HUES48 (cell line): ENCODE results near the gene GNB1L.

Experiments
- H3K27ac ChIP-seq: one replicate; pipeline ENCODE4 v1.7.0; 2013; ENCODE audit warnings: low read depth, low read length, inconsistent platforms
- H3K27me3 ChIP-seq: 2 replicates; pipeline ENCODE4 v1.6.1; 2013; ENCODE audit warnings: mild to moderate bottlenecking, low read length; ENCODE audit not compliant: control insufficient read depth, insufficient read depth
- H3K36me3 ChIP-seq: 2 replicates; pipeline ENCODE4 v1.6.1; 2013; ENCODE audit warnings: low read length; ENCODE audit not compliant: control insufficient read depth, insufficient read depth
- H3K4me1 ChIP-seq: 2 replicates; pipeline ENCODE4 v1.6.1; 2013; ENCODE audit warnings: mild to moderate bottlenecking, low read length; ENCODE audit not compliant: control insufficient read depth, insufficient read depth
- H3K4me3 ChIP-seq: 2 replicates; pipeline ENCODE4 v1.5.1; 2013; ENCODE audit warnings: mild to moderate bottlenecking, low read depth, low read length
- H3K9ac ChIP-seq: 2 replicates; pipeline ENCODE4 v1.6.1; 2013; ENCODE audit warnings: mild to moderate bottlenecking, low read depth, low read length, moderate library complexity
- H3K9me3 ChIP-seq: 2 replicates; pipeline ENCODE4 v1.6.1; 2013; ENCODE audit warnings: low read length; ENCODE audit not compliant: control insufficient read depth, insufficient read depth

Gene GNB1L

GRCh38 chr22:19809741-19810140 lies 44.9 kb downstream of the GNB1L start:
- H3K36me3 ChIP-seq = no peaks in the 10 kb centered on the region
- no peak overlapping the region for H3K27ac ChIP-seq
- H3K27me3 ChIP-seq = no peaks in the 10 kb centered on the region
- no peak overlapping the region for H3K4me3 ChIP-seq
- no peak overlapping the region for H3K9ac ChIP-seq
- no peaks in the 10 kb centered on the region for H3K4me1 ChIP-seq
- no peaks in the 10 kb centered on the region for H3K9me3 ChIP-seq

- Histone ChIP-seq H3K4me1 (no peaks in the 10 kb centered on the region), H3K36me3 (no peaks in the 10 kb centered on the region), H3K9me3 (no peaks in the 10 kb centered on the region), H3K9ac (no peak overlapping the region), H3K4me3 (no peak overlapping the region), H3K27me3 (no peaks in the 10 kb centered on the region), H3K27ac (no peak overlapping the region)
Observed at GRCh38 chr22:19808873-19809478, 45.7 kb downstream of the GNB1L start.

GRCh38 chr22:19807914-19808872 lies 46.5 kb downstream of the GNB1L start:
- no peaks in the 10 kb centered on the region for H3K27me3 ChIP-seq
- no peaks in the 10 kb centered on the region for H3K9me3 ChIP-seq
- no peaks in the 10 kb centered on the region for H3K36me3 ChIP-seq
- no peak overlapping the region for H3K9ac ChIP-seq
- no peak overlapping the region for H3K4me3 ChIP-seq
- no peak overlapping the region for H3K27ac ChIP-seq
- H3K4me1 ChIP-seq = no peaks in the 10 kb centered on the region

GRCh38 chr22:19807161-19807913 lies 47.3 kb downstream of the GNB1L start:
- H3K36me3 ChIP-seq = no peaks in the 10 kb centered on the region
- no peak overlapping the region for H3K27ac ChIP-seq
- H3K27me3 ChIP-seq = no peaks in the 10 kb centered on the region
- H3K4me1 ChIP-seq = no peaks in the 10 kb centered on the region
- H3K9ac ChIP-seq = no peak overlapping the region
- H3K4me3 ChIP-seq = no peak overlapping the region
- no peaks in the 10 kb centered on the region for H3K9me3 ChIP-seq

GRCh38 chr22:19806213-19807160 lies 48.2 kb downstream of the GNB1L start:
- H3K4me1 ChIP-seq = no peaks in the 10 kb centered on the region

GRCh38 chr22:19805821-19806212 lies 48.9 kb downstream of the GNB1L start:
- Histone ChIP-seq H3K36me3 (no peaks in the 10 kb centered on the region), H3K9me3 (no peaks in the 10 kb centered on the region), H3K27me3 (no peaks in the 10 kb centered on the region), H3K4me1 (no peaks in the 10 kb centered on the region), H3K9ac (no peak overlapping the region), H3K4me3 (no peak overlapping the region), H3K27ac (no peak overlapping the region)

More at GRCh38 chr22:19806213-19807160, 48.2 kb downstream of the GNB1L start:
- Histone ChIP-seq H3K9me3 (no peaks in the 10 kb centered on the region), H3K4me3 (no peak overlapping the region), H3K27me3 (no peaks in the 10 kb centered on the region), H3K9ac (no peak overlapping the region), H3K27ac (no peak overlapping the region), H3K36me3 (no peaks in the 10 kb centered on the region)

- Histone ChIP-seq H3K27ac (no peak overlapping the region), H3K27me3 (no peaks in the 10 kb centered on the region)
Observed at GRCh38 chr22:19803736-19804267, 50.9 kb downstream of the GNB1L start.

GRCh38 chr22:19802894-19803735 lies 51.6 kb downstream of the GNB1L start:
- Histone ChIP-seq H3K4me3 (no peak overlapping the region), H3K9ac (no peak overlapping the region), H3K36me3 (no peaks in the 10 kb centered on the region; the same call in 1 of the 2 replicates), H3K27me3 (no peaks in the 10 kb centered on the region), H3K9me3 (no peaks in the 10 kb centered on the region), H3K4me1 (no peaks in the 10 kb centered on the region), H3K27ac (no peak overlapping the region)

More at GRCh38 chr22:19803736-19804267, 50.9 kb downstream of the GNB1L start:
- Histone ChIP-seq H3K36me3 (no peaks in the 10 kb centered on the region; the same call in 1 of the 2 replicates), H3K4me1 (no peaks in the 10 kb centered on the region), H3K9me3 (no peaks in the 10 kb centered on the region), H3K4me3 (no peak overlapping the region), H3K9ac (no peak overlapping the region)

- Histone ChIP-seq H3K4me3 (no peak overlapping the region), H3K36me3 (no peaks in the 10 kb centered on the region; the same call in 1 of the 2 replicates), H3K4me1 (peaks cover 3% of the 10 kb centered on the region; the same call in 1 of the 2 replicates), H3K9me3 (no peaks in the 10 kb centered on the region), H3K27me3 (no peaks in the 10 kb centered on the region), H3K27ac (no peak overlapping the region), H3K9ac (no peak overlapping the region)
Observed at GRCh38 chr22:19802001-19802893, 52.4 kb downstream of the GNB1L start.
